SH-SY5Y (cell line): ENCODE data around the gene SMYD3.

Experiments
- GATA2 ChIP-seq: IDR thresholded peaks from 2 replicates; pipeline ENCODE4 v1.6.1; 2011; ENCODE audit warnings: mild to moderate bottlenecking, low read depth, low read length
- GATA3 ChIP-seq: IDR thresholded peaks from 2 replicates; pipeline ENCODE4 v1.6.1; 2011; ENCODE audit warnings: low read depth, mild to moderate bottlenecking, low read length, moderate library complexity

GRCh38 chr1:245979589-245979988, 527.5 kb downstream of the SMYD3 start:
- TF ChIP-seq GATA2 (no peak), GATA3 (no peak)
